ENCODE measurements around the gene EMP1.
A peak's percentile ranks its signal among the peaks of the same experiment; 100 is the strongest.

The EMP1 gene

DNA sequence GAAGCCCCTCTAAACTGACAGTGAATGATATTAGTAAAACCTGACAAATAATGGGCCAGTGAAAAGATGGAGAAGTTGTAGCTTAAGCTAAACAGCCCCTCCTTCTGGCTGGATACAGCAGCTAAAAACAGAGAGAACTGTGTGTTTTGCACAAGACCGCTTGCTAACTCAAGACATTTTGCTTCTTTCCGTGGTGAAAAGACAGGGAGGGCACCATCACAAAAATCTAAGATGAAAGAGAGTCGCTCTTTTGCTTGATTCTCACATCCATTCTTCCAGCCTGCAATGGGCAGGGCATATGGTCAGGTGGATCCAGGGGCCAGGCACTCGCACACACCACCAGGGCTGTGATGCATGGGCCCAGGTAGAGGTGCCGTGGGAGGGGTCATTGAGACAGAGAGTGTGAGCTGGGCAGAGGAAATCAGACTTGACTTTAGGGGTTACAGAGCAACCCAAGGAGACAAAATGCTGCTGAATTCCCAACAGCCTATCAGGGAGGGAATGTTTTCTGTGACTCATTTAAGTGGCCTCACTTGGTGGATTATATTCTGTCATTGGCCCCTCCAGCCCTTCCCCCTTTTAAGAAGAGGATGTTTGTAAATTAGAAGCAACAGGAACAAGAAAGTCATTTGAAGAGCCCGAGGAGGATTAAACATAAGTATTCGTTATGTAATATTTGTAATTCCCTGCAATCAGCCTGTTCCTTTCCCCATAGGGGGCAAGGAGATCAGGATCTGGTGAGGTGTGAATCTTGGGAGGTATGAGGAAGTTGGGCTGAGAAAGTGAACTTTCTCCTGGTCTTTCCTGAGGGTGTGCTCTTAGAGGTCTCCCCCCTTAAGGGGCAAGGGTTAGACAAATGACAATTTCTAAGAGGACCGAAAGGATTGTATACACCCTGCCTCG is 12.3 kb downstream of the EMP1 start:
- ATAC-seq = 0 out of 3 replicates have a peak, but pooled peaks have one; percentile 9
- TF ChIP-seq, protein P1, sequence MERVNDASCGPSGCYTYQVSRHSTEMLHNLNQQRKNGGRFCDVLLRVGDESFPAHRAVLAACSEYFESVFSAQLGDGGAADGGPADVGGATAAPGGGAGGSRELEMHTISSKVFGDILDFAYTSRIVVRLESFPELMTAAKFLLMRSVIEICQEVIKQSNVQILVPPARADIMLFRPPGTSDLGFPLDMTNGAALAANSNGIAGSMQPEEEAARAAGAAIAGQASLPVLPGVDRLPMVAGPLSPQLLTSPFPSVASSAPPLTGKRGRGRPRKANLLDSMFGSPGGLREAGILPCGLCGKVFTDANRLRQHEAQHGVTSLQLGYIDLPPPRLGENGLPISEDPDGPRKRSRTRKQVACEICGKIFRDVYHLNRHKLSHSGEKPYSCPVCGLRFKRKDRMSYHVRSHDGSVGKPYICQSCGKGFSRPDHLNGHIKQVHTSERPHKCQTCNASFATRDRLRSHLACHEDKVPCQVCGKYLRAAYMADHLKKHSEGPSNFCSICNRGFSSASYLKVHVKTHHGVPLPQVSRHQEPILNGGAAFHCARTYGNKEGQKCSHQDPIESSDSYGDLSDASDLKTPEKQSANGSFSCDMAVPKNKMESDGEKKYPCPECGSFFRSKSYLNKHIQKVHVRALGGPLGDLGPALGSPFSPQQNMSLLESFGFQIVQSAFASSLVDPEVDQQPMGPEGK (CRISPR knock-in tag; IDR thresholded peaks at IDR 0.05; ENCODE audit: borderline replicate concordance) = no peak
- TF ChIP-seq ESRRG (CRISPR knock-in tag; IDR thresholded peaks at IDR 0.05) (no peak), ISL1 (CRISPR knock-in tag; IDR thresholded peaks at IDR 0.05) (no peak), ZFP3 (CRISPR knock-in tag; IDR thresholded peaks at IDR 0.05) (no peak), TCF4 (CRISPR knock-in tag; IDR thresholded peaks at IDR 0.05; ENCODE audit: borderline replicate concordance) (no peak), CSDC2 (CRISPR knock-in tag; IDR thresholded peaks at IDR 0.05) (no peak)
- TF ChIP-seq, protein P2, sequence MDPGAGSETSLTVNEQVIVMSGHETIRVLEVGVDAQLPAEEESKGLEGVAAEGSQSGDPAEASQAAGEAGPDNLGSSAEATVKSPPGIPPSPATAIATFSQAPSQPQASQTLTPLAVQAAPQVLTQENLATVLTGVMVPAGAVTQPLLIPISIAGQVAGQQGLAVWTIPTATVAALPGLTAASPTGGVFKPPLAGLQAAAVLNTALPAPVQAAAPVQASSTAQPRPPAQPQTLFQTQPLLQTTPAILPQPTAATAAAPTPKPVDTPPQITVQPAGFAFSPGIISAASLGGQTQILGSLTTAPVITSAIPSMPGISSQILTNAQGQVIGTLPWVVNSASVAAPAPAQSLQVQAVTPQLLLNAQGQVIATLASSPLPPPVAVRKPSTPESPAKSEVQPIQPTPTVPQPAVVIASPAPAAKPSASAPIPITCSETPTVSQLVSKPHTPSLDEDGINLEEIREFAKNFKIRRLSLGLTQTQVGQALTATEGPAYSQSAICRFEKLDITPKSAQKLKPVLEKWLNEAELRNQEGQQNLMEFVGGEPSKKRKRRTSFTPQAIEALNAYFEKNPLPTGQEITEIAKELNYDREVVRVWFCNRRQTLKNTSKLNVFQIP (CRISPR knock-in tag; IDR thresholded peaks at IDR 0.05; ENCODE audit: borderline replicate concordance, low read depth) = no peak

DNA sequence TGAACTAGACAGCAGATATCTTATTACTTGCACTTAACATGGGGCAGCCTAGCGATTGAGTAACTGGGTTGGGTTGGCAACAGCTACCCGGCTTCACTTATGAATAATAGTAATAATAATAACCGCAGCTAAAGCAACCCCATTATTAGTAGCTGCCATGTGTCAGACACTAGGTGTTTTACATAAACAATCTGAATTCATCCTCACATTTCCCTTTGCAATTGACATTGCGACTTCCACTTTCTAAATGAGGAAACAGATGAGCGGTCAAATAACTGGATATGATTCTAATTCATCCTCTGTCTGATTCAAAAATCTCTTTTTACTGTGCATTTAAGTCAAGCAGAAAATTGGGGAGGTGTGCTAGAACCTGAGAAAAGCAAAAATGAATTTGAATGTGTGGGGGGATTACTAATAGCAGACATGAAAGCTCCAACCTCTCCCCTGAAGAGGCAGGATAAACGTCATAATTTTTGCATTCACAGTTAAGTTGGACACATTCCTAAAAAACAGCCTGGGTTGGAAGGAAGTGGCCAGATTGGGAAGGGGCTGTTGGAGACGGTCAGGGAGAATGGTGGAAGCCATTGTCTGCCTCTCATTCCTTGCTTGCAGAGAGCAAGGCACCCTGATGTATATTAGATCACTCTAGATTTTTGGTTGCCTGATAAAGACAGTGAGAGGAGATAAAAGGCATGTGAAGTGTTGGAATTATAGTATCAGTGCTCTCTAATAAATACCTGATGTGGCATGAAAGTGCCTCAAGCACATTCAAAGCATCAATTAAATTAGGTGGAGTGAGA is 13.1 kb downstream of the EMP1 start:
- TF ChIP-seq GLIS3 (CRISPR knock-in tag; IDR thresholded peaks at IDR 0.05) (no peak), RARB (CRISPR knock-in tag; IDR thresholded peaks at IDR 0.05) (no peak), ARNTL (CRISPR knock-in tag; IDR thresholded peaks at IDR 0.05; ENCODE audit: borderline replicate concordance, low read depth) (no peak), OSR1 (CRISPR knock-in tag; IDR thresholded peaks at IDR 0.05) (no peak), ZNF8 (CRISPR knock-in tag; IDR thresholded peaks at IDR 0.05) (no peak), ZFP30 (CRISPR knock-in tag; IDR thresholded peaks at IDR 0.05) (no peak)
- TF ChIP-seq, protein P1 (CRISPR knock-in tag; IDR thresholded peaks at IDR 0.05; ENCODE audit: borderline replicate concordance) = no peak
- TF ChIP-seq, protein P2 (CRISPR knock-in tag; IDR thresholded peaks at IDR 0.05; ENCODE audit: borderline replicate concordance, low read depth) = no peak
- TF ChIP-seq, protein P3, sequence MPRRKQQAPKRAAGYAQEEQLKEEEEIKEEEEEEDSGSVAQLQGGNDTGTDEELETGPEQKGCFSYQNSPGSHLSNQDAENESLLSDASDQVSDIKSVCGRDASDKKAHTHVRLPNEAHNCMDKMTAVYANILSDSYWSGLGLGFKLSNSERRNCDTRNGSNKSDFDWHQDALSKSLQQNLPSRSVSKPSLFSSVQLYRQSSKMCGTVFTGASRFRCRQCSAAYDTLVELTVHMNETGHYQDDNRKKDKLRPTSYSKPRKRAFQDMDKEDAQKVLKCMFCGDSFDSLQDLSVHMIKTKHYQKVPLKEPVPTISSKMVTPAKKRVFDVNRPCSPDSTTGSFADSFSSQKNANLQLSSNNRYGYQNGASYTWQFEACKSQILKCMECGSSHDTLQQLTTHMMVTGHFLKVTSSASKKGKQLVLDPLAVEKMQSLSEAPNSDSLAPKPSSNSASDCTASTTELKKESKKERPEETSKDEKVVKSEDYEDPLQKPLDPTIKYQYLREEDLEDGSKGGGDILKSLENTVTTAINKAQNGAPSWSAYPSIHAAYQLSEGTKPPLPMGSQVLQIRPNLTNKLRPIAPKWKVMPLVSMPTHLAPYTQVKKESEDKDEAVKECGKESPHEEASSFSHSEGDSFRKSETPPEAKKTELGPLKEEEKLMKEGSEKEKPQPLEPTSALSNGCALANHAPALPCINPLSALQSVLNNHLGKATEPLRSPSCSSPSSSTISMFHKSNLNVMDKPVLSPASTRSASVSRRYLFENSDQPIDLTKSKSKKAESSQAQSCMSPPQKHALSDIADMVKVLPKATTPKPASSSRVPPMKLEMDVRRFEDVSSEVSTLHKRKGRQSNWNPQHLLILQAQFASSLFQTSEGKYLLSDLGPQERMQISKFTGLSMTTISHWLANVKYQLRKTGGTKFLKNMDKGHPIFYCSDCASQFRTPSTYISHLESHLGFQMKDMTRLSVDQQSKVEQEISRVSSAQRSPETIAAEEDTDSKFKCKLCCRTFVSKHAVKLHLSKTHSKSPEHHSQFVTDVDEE (CRISPR knock-in tag; IDR thresholded peaks at IDR 0.05) = no peak
- no peak for ATAC-seq

DNA sequence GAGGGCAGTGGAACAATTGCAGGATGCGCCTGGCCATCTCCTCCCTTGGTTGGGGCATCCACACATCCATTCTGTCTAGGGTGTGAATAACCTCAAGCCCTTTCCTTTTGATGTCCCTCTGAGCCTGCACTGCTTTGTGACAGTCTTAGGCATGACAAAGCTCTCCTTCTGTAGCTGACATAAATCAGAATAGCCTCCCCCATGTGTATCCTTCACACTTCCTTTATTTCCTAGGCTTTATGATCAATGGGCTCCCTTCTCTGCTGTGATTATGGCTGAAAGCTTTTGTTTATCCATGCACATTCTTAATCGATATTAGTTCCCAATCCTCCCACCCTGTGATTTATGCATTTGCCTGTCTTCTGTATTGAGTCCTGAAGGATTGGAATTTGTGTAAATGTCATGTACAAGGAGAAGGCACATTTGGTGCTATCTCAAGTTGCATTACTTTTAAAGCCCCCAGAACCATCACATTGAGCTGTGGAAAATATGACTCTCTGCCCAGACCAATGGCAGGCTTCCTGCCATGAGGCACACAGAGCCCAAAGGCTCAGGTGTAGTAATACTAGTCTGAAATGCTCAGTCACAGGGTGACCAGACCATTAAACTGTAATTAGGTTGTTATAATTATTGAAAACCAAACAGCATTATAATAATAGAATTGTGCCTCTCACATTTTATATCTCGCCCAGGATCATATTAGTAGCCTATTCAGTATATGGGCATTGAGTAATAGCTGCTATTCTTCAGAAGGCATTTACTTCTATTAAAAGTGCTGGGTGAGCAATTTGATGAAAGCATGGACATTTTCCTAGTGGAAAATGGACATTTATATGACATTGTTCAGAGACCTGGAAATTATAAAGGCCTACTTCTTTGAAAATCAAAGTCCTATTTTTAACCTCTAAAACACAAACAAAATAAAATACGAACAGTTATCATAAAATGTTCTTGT is 14.0 kb downstream of the EMP1 start:
- TF ChIP-seq GLIS3 (CRISPR knock-in tag; IDR thresholded peaks at IDR 0.05) = no peak
- TF ChIP-seq CSDC2 (CRISPR knock-in tag; IDR thresholded peaks at IDR 0.05) = no peak
- TF ChIP-seq, protein P2 (CRISPR knock-in tag; IDR thresholded peaks at IDR 0.05; ENCODE audit: borderline replicate concordance, low read depth) = no peak
- TF ChIP-seq, protein P1 (CRISPR knock-in tag; IDR thresholded peaks at IDR 0.05; ENCODE audit: borderline replicate concordance) = no peak
- TF ChIP-seq, protein P4, sequence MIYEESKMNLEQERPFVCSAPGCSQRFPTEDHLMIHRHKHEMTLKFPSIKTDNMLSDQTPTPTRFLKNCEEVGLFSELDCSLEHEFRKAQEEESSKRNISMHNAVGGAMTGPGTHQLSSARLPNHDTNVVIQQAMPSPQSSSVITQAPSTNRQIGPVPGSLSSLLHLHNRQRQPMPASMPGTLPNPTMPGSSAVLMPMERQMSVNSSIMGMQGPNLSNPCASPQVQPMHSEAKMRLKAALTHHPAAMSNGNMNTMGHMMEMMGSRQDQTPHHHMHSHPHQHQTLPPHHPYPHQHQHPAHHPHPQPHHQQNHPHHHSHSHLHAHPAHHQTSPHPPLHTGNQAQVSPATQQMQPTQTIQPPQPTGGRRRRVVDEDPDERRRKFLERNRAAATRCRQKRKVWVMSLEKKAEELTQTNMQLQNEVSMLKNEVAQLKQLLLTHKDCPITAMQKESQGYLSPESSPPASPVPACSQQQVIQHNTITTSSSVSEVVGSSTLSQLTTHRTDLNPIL (CRISPR knock-in tag; IDR thresholded peaks at IDR 0.05; ENCODE audit: low read depth) = no peak
- no peak for TF ChIP-seq RARB (CRISPR knock-in tag; IDR thresholded peaks at IDR 0.05)
- no peak for TF ChIP-seq ZNF565 (CRISPR knock-in tag; conservative IDR thresholded peaks at IDR 0.05; ENCODE audit: low read depth)
- no peak for TF ChIP-seq ZFP30 (CRISPR knock-in tag; IDR thresholded peaks at IDR 0.05)

More for the DNA sequence above, 14.0 kb downstream of the EMP1 start:
- no peak for ATAC-seq

All from SK-N-SH treated with all-trans-retinoic acid at 6 μM for 48 hours (cell line).